ENCODE results near the gene MPRIP. TPM values are rescaled to one million over a fixed set of nuclear protein-coding genes. Genes with fewer than 3 reads are reported as not detected.

The MPRIP gene
- total RNA-seq, 1 experiment from 2014 or later: 443 TPM

DNA sequence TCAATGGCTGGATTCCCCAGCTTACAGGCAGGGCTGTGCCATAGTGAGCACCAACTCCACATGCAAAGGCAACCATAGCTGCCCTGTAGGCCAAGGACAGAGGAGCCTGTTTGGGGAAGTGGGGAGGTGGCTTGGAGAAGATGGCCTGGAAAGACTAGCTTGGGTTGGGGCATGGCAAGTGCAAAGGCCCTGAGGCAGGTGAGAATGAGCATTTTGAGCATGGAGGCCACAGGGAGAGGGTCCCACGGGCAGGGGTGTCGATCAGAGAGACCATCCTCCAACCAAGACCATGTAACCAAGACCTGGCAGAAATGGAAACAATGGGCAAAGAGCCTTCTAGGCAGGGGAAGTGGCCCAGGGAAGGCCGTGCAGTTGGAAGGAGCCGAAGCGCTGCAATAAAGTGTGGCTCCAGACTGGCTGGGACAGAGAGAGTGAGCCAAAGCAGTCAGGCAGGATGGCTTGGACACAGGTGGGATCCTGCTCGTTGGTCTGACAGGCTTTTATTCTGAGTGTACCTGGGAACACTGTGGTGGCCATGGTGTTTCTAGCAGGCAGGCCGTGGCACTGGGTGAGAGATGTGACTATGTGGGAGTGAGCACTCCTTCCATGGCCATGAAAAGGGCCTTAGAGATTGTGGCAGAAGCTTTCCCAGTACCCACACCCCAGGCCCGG lies 24.8 kb upstream of the MPRIP start:
- H3F3A ChIP-seq (ENCODE audit: insufficient read depth, low read depth): peaks cover 77% of the 10 kb centered on the region
- H3K27ac ChIP-seq: peak overlapping the region; percentile 98
- H2AFZ ChIP-seq: no peak overlapping the region
- H4K20me1 ChIP-seq (ENCODE audit: insufficient read depth): no peaks in the 10 kb centered on the region
- H3K79me2 ChIP-seq (ENCODE audit: low read depth): peaks cover 48% of the 10 kb centered on the region
- peaks cover 98% of the 10 kb centered on the region for H3K4me1 ChIP-seq (replicated peaks; ENCODE audit: insufficient read depth)
- TF ChIP-seq EZH2 (IDR thresholded peaks at IDR 0.05; ENCODE audit: low read depth) (no peak), CTCF (conservative IDR thresholded peaks at IDR 0.05) (no peak)
- H3K36me3 ChIP-seq (ENCODE audit: low read depth): no peaks in the 10 kb centered on the region
- no peak for DNase-seq
- no TSS peak for BruUV-seq (replicated peaks)
- H3K4me3 ChIP-seq: no peak overlapping the region
- peak overlapping the region; percentile 75 for H3K4me2 ChIP-seq
- H3K27me3 ChIP-seq (ENCODE audit: insufficient read depth, low read depth): no peaks in the 10 kb centered on the region
- no peaks in the 10 kb centered on the region for H3K9me2 ChIP-seq (ENCODE audit: insufficient read depth)
- ChIA-PET CTCF (no interaction called here), POLR2A (ENCODE audit: unreplicated experiment) (no interaction called here)
- intact Hi-C loops (cut with micrococcal nuclease; ENCODE audit: unreplicated experiment): loop anchor here (5.0 kb wide), 1 partner anchor 730 kb away; no protein-coding TSS in a partner anchor
- no peaks in the 10 kb centered on the region for H3K9me3 ChIP-seq (ENCODE audit: insufficient read depth, low read depth)

- H3K4me3 ChIP-seq: peak overlapping the region; percentile 44; the same call in 1 of the 2 replicates
- peaks cover 98% of the 10 kb centered on the region for H3K4me1 ChIP-seq (replicated peaks; ENCODE audit: insufficient read depth)
- no peaks in the 10 kb centered on the region for H3K9me2 ChIP-seq (ENCODE audit: insufficient read depth)
- H2AFZ ChIP-seq: no peak overlapping the region
- no peak for TF ChIP-seq CTCF (conservative IDR thresholded peaks at IDR 0.05)
- no peak for TF ChIP-seq EZH2 (IDR thresholded peaks at IDR 0.05; ENCODE audit: low read depth)
- peaks cover 48% of the 10 kb centered on the region for H3K79me2 ChIP-seq (ENCODE audit: low read depth)
- H3K36me3 ChIP-seq (ENCODE audit: low read depth): no peaks in the 10 kb centered on the region
- BruUV-seq (replicated peaks): TSS peak; percentile 3
- DNase-seq: no peak
- H3F3A ChIP-seq (ENCODE audit: insufficient read depth, low read depth): peaks cover 79% of the 10 kb centered on the region
- no peaks in the 10 kb centered on the region for H3K27me3 ChIP-seq (ENCODE audit: insufficient read depth, low read depth)
- ChIA-PET POLR2A (ENCODE audit: unreplicated experiment) (no interaction called here), CTCF (interaction anchor here (0.6 kb wide), 1 partner anchor 10 kb away, joined by 3 read pairs; no protein-coding TSS in a partner anchor)
- H3K4me2 ChIP-seq: peak overlapping the region; percentile 75
- no peaks in the 10 kb centered on the region for H3K9me3 ChIP-seq (ENCODE audit: insufficient read depth, low read depth)
- H3K27ac ChIP-seq: peak overlapping the region; percentile 98
- intact Hi-C loops (cut with micrococcal nuclease; ENCODE audit: unreplicated experiment): loop anchor here (5.0 kb wide), 1 partner anchor 731 kb away; no protein-coding TSS in a partner anchor
- no peaks in the 10 kb centered on the region for H4K20me1 ChIP-seq (ENCODE audit: insufficient read depth)
These were observed 24.2 kb upstream of the MPRIP start for GRCh38 chr17:17018021-17018441.

GRCh38 chr17:17018612-17019429 lies 23.4 kb upstream of the MPRIP start:
- Histone ChIP-seq H4K20me1 (ENCODE audit: insufficient read depth) (no peaks in the 10 kb centered on the region), H3K4me1 (replicated peaks; ENCODE audit: insufficient read depth) (peaks cover 98% of the 10 kb centered on the region), H2AFZ (no peak overlapping the region), H3K79me2 (ENCODE audit: low read depth) (peaks cover 43% of the 10 kb centered on the region), H3K27me3 (ENCODE audit: insufficient read depth, low read depth) (no peaks in the 10 kb centered on the region), H3K36me3 (ENCODE audit: low read depth) (no peaks in the 10 kb centered on the region), H3K4me3 (peak overlapping the region; percentile 44; the same call in 1 of the 2 replicates), H3K27ac (peak overlapping the region; percentile 98), H3F3A (ENCODE audit: insufficient read depth, low read depth) (peaks cover 83% of the 10 kb centered on the region), H3K9me2 (ENCODE audit: insufficient read depth) (no peaks in the 10 kb centered on the region), H3K4me2 (peak overlapping the region; percentile 75), H3K9me3 (ENCODE audit: insufficient read depth, low read depth) (no peaks in the 10 kb centered on the region)
- peak; percentile 92 to 93 for DNase-seq
- BruUV-seq (replicated peaks): no TSS peak
- POLR2A ChIA-PET (ENCODE audit: unreplicated experiment): interaction anchor here (0.5 to 1.3 kb wide), 2 partner anchors 9 to 11 kb away, joined by 8 to 13 read pairs; no protein-coding TSS in a partner anchor
- CTCF ChIA-PET: interaction anchor here (0.6 kb wide), 1 partner anchor 9 kb away, joined by 3 read pairs; no protein-coding TSS in a partner anchor
- no peak for TF ChIP-seq EZH2 (IDR thresholded peaks at IDR 0.05; ENCODE audit: low read depth)
- no peak for TF ChIP-seq CTCF (conservative IDR thresholded peaks at IDR 0.05)
- intact Hi-C loops (cut with micrococcal nuclease; ENCODE audit: unreplicated experiment): loop anchor here (5.0 kb wide), 1 partner anchor 732 kb away; no protein-coding TSS in a partner anchor

Measured in PC-9 (cell line).